Activated T-cell treated with anti-CD3 and anti-CD28 coated beads for 48 hours (primary cell): Measurements from ENCODE around the gene SLC16A13.
A peak's percentile ranks its signal among the peaks of the same experiment; 100 is the strongest.
"Not testable (repeated sequence)": the region's sequence is repeated elsewhere in the genome, so short reads cannot be mapped to it uniquely, and the experiment has no call there.

Experiments used
- DNase-seq: peaks from one replicate; pipeline ENCODE4 v3.0.0-alpha.2; 2020; ENCODE audit warnings: low read depth

The SLC16A13 gene

DNA sequence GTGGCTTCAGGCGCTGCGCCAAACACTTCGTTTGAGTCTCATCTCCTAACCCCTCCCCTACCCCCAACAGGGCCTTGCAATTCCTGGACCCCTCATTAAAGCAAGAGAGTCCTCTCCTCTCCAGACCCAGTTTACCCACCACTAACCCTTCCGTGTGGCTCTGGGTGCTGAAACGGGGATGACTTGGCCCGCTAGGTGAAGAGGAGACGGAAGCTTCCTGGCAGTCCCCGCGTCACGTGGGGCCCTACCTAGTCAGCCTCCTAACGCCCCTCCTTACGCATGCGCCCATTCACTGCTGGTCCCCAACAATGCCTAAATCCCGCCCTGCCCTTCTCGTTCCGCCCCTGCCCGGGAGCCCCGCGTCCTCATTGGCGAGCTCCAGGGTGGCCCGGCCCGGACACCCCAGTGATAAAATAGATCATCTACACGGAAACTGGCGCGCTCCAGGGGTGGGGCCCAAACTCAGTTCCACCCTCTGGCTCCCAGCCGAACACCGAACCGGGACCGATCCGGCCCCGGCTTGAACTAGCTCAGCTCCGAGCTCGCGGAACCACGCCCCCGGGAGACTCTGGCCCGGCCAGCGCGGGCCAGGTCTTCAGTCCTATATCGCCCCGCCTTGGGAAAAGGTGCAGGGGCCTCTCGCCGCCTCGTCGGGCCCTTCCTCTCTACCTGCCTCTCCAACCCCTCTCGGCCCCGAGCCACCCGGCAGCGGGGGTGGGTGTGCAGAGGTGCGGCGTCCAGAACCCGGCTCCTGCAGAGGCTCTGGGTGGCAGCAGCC lies at the start of gene SLC16A13:
SLC16A13 (plus strand) TSS at position 425 of the 778 bp plus-strand sequence. CDS start 368 bp downstream, outside the sequence.
- peak; percentile 96 for DNase-seq

GRCh38 chr17:6986676-6987075 lies 49.1 kb upstream of the SLC16A13 start:
- no peak for DNase-seq

- no peak for DNase-seq
These were observed 46.0 kb upstream of the SLC16A13 start for GRCh38 chr17:6989779-6990178.

DNA sequence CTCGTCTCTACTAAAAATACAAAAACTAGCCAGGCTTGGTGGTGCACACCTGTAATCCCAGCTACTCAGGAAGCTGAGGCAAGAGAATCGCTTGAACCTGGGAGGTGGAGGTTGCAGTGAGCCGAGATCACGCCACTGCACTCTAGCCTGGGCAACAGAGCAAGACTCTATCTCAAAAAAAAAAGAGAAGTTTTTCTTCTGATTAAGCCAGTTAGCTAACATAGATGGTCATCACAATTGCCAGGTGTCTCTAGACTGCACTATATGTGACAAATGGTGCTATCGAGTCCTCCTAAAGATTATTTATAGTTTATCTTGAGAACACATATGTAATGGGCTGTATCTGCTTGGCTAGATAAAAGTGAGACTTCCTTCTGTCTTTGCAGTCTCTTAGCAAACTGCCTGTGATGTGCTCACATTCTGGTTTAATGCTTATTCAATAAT lies 42.2 kb upstream of the SLC16A13 start:
- not testable (repeated sequence) for DNase-seq

DNA sequence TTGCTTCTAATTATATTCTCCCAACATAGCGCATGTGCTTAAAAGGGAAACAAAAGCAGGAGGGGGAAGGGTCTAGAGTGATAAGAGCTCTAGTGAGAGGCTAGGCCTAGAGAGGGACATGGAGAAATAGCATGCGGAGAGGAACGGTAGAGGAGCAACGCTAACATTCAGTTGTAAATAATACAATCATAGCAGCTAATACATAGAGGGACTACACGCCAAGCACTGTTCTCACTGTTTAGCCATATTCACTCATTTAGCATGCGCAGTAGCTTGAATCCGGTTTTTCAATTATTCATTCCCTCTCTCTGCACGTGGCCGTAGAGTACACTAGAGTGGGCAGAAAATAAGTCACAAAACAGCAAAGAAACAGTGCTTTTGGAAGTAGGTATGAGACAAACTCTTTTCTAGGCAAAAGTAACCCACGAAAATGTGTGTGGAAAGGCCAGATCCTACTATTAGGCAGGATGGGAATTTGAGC lies 41.7 kb upstream of the SLC16A13 start:
- DNase-seq, result no peak

GRCh38 chr17:6994666-6995256 lies 41.1 kb upstream of the SLC16A13 start:
- DNase-seq, result no peak

DNA sequence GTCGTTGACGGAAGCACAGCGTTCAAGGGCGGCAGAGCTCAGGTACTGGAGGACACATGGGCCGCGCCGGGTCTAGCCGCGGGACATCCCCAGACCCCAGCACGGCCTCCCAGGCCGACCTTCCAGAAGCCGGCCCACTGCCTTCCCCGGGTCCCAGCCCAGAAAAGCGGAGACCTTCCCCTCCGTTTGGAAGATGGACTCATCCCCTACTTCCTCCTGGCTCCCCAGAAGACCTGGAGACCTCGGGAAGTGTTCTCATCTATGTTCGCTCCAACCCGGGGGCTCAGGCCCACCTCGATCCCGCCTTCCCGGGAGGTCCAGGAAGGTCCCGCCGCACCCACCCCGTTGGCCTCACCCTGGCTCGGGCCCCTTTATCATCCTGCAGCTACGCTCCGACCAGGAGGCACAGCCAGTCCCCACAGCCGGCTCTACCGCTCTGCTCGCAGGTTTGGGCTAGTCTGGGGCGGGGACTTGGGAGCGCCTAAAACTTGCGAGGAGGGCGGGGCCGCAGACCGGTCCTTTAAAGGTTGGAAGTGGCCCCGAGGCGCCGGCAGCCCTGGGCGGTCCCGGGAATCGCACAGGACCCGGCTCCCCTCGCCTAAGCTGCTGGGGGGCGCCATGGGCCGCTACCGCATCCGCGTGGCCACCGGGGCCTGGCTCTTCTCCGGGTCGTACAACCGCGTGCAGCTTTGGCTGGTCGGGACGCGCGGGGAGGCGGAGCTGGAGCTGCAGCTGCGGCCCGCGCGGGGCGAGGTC lies 40.1 kb upstream of the SLC16A13 start, which contains the start of gene ALOX12:
ALOX12 (plus strand) TSS at position 550 of the 756 bp plus-strand sequence; CDS start at position 619, 69 bp downstream.
- no peak for DNase-seq

GRCh38 chr17:6996256-6997011 lies 39.4 kb upstream of the SLC16A13 start:
- DNase-seq, result no peak

GRCh38 chr17:6997171-6997570 lies 38.6 kb upstream of the SLC16A13 start:
- DNase-seq, result no peak

- no peak for DNase-seq
These were observed 36.8 kb upstream of the SLC16A13 start for GRCh38 chr17:6998855-6999508.

DNA sequence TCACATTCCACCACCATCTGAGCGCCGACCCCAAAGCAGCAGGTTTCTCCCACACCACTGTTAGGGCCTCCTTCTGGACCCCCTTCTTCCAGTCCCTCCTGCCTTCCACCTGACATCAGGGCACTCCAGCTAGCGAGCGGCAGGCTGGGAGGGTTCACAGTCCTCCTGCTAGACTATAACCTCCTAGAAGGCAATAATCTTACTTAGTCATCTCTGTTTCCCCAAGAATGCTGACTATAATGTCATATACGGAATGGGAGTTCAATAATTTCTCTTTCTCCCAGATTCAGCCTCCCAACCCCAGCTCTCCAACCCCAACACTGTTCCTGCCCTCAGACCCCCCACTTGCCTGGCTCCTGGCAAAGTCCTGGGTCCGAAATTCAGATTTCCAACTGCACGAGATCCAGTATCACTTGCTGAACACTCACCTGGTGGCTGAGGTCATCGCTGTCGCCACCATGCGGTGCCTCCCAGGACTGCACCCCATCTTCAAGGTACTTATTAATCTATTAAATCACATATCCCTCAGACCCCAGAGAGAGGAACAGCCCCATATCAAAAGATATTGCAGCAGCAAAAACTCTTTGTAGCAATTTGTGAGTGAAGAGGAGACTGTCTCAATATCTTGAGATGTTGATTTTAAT lies 34.4 kb upstream of the SLC16A13 start:
- DNase-seq, result no peak

DNA sequence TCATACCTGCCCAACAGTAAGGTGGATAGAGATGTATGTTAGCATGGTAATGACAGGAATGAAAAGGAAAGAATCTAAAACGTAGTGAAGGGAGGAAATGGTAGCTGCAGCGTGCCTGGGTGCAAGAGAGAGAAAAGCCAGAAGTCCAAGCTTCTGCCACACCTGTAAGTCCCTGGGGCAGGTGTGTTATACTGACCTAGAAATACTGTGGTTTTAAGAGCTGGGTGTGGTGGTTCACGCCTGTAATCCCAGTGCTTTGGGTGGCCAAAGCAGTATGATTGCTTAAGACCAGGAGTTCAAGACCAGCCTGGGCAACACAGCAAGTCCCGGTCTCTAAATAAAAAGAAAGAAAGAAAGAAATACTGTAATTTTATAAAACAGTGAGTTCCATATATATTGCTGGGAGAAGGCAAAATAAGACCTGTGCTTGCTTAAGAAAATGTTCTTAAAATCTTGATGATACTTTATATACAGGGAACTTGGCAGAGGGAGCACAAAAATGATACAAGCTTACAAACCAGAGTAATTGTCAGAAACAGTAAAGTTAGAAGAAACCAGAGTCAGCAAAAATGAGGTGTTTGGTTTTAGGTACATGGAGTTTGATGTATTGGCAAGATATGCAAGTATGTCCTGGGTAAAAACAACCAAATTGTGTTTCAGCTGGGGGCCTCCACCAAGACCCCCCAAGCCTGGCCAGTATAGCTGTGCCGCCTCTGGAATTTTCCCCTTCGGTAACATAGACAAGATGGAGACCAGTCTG lies 33.3 kb upstream of the SLC16A13 start:
- DNase-seq, result no peak

DNA sequence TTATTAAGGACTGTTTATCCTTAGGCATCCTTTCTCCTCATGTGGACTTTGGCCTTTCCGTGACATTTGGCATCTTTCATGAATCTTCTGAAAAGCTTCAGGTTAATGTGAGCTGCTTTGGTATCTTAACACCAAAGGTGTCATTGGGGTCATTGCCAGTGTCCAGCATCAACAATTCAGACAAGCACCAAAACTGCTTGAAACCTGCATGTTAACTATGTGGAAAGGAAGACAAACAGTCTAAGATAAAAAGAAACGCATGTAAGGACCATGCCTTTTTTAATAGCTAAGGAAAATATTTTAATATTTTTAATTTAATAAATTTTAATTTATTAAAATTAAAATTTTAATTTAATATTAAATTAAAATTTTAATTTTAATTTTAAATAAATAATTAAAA lies 32.1 kb upstream of the SLC16A13 start:
- no peak for DNase-seq

- no peak for DNase-seq
These were observed 31.2 kb upstream of the SLC16A13 start for GRCh38 chr17:7004398-7005253.

GRCh38 chr17:7005716-7006115 lies 30.1 kb upstream of the SLC16A13 start:
- DNase-seq, result no peak

DNA sequence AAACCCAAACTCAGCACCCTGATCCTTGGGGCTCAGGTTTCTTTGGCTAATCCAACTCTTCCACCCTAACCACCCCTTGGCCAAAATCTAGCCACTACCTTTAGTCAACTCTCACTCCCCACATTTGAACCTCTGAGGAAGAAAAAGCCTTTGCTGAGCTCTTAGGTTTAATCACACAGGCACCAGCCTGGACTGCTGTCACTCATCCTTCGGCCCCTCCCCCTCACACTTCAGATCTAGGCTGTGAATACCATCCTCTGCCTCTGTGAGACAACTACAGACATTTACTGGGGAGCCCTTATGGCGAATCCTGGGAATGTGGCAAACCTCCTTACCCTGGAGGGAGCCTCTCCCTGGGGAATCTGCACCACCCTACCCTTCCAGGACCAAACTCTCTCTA lies 28.7 kb upstream of the SLC16A13 start:
- DNase-seq, result no peak

- no peak for DNase-seq
These were observed 25.3 kb upstream of the SLC16A13 start for GRCh38 chr17:7010523-7010922.

- no peak for DNase-seq
These were observed 24.4 kb upstream of the SLC16A13 start for GRCh38 chr17:7011415-7011814.

DNA sequence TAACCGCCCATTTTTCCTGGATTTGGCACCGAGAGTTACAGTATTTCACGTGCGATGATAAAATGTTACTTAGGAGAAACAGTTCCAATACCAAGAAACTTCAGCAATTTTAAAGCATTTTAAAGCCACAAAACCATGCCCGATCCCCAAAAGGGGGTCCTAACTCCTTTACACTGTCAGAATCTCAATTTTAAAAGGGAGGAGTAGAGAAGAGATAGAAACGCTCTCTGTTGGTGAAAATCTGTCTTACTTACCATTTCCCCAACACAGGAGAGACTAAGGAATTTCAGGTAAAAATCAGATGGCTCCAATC lies 23.9 kb upstream of the SLC16A13 start:
- no peak for DNase-seq
